HUES6 (cell line): Measurements from ENCODE around the gene AKR1E2.

Source experiments
- H3K27ac ChIP-seq: 2 replicates; pipeline ENCODE4 v1.7.0; 2013; ENCODE audit warnings: low read depth, mild to moderate bottlenecking, low read length, inconsistent platforms
- H3K27me3 ChIP-seq: 2 replicates; pipeline ENCODE4 v1.6.1; 2013; ENCODE audit warnings: low read length; ENCODE audit not compliant: control insufficient read depth, insufficient read depth
- H3K36me3 ChIP-seq: 2 replicates; pipeline ENCODE4 v1.6.1; 2013; ENCODE audit warnings: low read length; ENCODE audit not compliant: control insufficient read depth, insufficient read depth
- H3K4me1 ChIP-seq: 2 replicates; pipeline ENCODE4 v1.6.1; 2013; ENCODE audit warnings: low read length; ENCODE audit not compliant: control insufficient read depth, insufficient read depth
- H3K4me3 ChIP-seq: 2 replicates; pipeline ENCODE4 v1.5.1; 2013; ENCODE audit warnings: low read depth, low read length
- H3K9ac ChIP-seq: one replicate; pipeline ENCODE4 v1.6.1; 2013; ENCODE audit warnings: mild to moderate bottlenecking, low read length
- H3K9me3 ChIP-seq: 2 replicates; pipeline ENCODE4 v1.6.1; 2013; ENCODE audit warnings: low read depth, low read length; ENCODE audit not compliant: control insufficient read depth, insufficient read depth

AKR1E2 gene

DNA sequence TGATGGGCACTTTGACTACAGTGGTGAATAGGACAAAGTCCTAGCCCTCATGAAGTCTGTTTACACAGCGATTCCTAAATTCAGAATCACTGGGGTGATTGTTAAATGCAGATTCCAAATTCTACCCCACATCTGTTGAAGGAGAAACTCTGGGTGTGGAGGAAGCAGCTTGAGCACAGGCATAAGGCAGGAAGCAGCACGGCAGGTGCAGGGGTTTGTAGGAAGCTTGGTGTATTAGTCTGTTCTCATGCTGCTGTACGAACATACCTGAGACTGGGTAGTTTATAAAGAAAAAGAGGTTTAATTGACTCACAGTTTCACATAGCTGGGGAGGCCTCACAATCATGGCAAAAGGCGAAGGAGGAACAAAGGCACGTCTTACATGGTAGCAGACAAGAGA is 5.1 kb downstream of the AKR1E2 start:
- peaks cover 3% of the 10 kb centered on the region for H3K36me3 ChIP-seq
- H3K27me3 ChIP-seq = peaks cover 15% of the 10 kb centered on the region
- H3K9me3 ChIP-seq = no peaks in the 10 kb centered on the region
- H3K4me1 ChIP-seq = no peaks in the 10 kb centered on the region
- H3K4me3 ChIP-seq = no peak overlapping the region
- H3K27ac ChIP-seq = no peak overlapping the region
- H3K9ac ChIP-seq = no peak overlapping the region

DNA sequence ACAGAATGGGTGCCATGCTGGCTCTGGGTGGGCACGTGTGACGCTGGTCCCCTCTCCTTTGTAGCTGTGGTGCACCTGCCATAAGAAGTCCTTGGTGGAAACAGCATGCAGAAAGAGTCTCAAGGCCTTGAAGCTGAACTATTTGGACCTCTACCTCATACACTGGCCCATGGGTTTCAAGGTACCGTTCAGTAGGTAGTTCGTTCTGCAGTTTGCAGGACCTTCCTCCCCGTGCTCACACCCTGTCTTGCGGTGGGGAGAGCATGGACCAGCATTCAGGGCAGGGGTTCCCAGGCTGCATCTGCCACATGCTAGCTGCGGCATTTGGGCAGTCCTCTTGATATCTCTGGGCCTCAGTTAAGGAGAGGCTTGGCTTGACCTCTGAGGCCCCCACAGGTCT is 7.3 kb downstream of the AKR1E2 start:
- H3K36me3 ChIP-seq = peaks cover 8% of the 10 kb centered on the region

DNA sequence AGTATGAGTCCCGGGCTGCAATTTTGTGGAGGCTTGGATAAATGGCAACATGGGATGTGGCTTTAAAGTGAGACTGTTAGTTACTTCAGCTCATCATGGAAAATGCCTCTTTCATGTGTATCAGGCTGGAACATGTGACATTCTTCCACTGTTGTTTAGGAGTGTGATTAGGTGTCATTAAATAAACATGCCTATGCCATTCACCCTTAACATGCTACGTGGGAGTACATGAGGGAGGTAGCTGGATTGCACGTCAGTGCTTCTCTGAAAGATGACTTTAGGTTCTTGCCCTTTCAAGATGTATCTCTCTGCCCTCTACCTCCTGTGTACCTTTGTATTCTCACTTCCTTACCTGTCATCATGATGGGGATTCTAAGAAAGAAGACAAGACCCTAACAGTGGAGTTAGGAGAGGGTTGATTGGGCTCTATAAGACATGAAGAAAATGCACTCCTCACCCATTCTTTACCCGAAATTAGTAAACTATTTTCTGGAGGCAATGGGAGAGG is 8.9 kb downstream of the AKR1E2 start:
- Histone ChIP-seq H3K27ac (no peak overlapping the region), H3K9ac (no peak overlapping the region), H3K4me3 (no peak overlapping the region), H3K36me3 (peaks cover 8% of the 10 kb centered on the region), H3K4me1 (no peaks in the 10 kb centered on the region), H3K27me3 (no peaks in the 10 kb centered on the region), H3K9me3 (no peaks in the 10 kb centered on the region)

More for the DNA sequence above, 7.3 kb downstream of the AKR1E2 start:
- H3K27ac ChIP-seq = no peak overlapping the region
- no peaks in the 10 kb centered on the region for H3K9me3 ChIP-seq
- H3K9ac ChIP-seq = no peak overlapping the region
- H3K4me1 ChIP-seq = no peaks in the 10 kb centered on the region
- H3K4me3 ChIP-seq = no peak overlapping the region
- no peaks in the 10 kb centered on the region; the same call in 1 of the 2 replicates for H3K27me3 ChIP-seq

DNA sequence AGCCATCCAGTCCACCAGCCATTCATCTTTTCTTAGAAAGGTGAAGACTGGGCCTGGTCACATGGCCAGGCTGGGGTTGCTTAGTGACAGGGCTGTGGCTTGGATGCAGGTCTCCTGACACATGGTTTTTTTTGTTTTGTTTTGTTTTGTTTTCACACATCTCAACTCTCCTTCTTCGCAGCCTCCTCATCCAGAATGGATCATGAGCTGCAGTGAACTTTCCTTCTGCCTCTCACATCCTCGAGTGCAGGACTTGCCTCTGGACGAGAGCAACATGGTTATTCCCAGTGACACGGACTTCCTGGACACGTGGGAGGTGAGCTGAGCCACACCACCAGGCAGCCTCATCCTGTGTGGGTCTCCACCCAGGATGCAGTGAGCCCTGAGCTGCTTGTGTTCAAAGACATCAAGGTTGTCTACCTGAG is 9.5 kb downstream of the AKR1E2 start:
- Histone ChIP-seq H3K36me3 (peaks cover 8% of the 10 kb centered on the region), H3K27ac (no peak overlapping the region)

DNA sequence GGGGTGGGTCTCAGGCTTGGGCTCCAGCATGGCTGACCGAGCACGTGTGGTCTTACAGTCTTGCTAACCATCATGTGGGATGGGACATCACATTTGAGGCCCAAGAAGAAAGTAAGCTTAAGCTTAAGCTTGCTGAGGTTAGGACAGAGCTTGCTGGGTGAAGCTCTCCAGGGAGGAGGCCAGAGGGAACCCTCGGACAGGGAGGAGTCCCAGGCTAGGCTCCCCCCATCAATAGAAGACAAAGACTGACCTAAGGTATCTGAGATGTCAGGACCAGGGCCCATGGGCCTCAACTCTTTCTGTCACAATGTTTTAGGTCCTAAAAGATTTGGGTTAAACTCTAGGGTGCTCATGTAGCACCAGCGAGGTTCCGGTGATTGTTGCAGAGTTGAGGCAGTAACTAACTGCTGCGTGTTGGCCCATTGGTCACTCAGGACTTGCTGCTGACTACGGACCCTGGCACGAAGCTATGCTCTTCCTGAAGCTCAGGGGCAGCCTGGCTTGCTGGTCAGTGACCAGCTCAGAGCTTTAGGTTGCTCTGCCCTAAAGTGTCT is 10.5 kb downstream of the AKR1E2 start:
- H3K36me3 ChIP-seq = peaks cover 8% of the 10 kb centered on the region
- H3K27ac ChIP-seq = no peak overlapping the region
- H3K9ac ChIP-seq = no peak overlapping the region
- no peak overlapping the region for H3K4me3 ChIP-seq
- H3K4me1 ChIP-seq = no peaks in the 10 kb centered on the region
- H3K9me3 ChIP-seq = no peaks in the 10 kb centered on the region
- H3K27me3 ChIP-seq = no peaks in the 10 kb centered on the region

More for the DNA sequence above, 9.5 kb downstream of the AKR1E2 start:
- no peak overlapping the region for H3K4me3 ChIP-seq
- no peaks in the 10 kb centered on the region for H3K27me3 ChIP-seq
- no peaks in the 10 kb centered on the region for H3K9me3 ChIP-seq
- no peak overlapping the region for H3K9ac ChIP-seq
- H3K4me1 ChIP-seq = no peaks in the 10 kb centered on the region

- no peak overlapping the region for H3K9ac ChIP-seq
- H3K27me3 ChIP-seq = no peaks in the 10 kb centered on the region
- no peaks in the 10 kb centered on the region for H3K9me3 ChIP-seq
- no peak overlapping the region for H3K27ac ChIP-seq
- H3K4me3 ChIP-seq = no peak overlapping the region
- H3K36me3 ChIP-seq = peaks cover 8% of the 10 kb centered on the region
- H3K4me1 ChIP-seq = no peaks in the 10 kb centered on the region
Measured at GRCh38 chr10:4837551-4837950, 11.5 kb downstream of the AKR1E2 start.

- Histone ChIP-seq H3K27ac (no peak overlapping the region), H3K27me3 (no peaks in the 10 kb centered on the region), H3K9me3 (0 out of 2 replicates have a peak, but pooled peaks cover 4% of the 10 kb centered on the region), H3K9ac (no peak overlapping the region), H3K4me1 (no peaks in the 10 kb centered on the region), H3K36me3 (peaks cover 8% of the 10 kb centered on the region), H3K4me3 (no peak overlapping the region)
Measured at GRCh38 chr10:4838743-4839142, 12.7 kb downstream of the AKR1E2 start.

DNA sequence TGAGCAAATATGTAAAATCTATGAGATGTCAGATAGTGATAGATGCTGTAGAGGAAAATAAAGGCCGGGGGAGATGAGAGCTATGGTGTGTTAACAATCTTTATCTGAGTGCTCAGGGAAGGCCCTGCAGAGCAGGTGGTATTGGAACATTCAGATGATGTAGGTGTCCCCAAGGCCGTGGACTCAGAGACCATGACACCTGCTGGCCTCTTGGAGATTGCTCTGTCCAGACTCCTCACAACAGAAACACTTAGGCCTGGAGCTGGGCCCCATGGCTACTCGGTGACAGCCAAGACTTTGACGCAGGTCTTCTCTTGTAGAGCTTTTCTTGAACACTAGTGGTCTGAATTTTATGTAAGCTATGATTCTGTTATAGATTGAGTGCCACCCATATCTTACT is 13.3 kb downstream of the AKR1E2 start:
- Histone ChIP-seq H3K36me3 (peaks cover 8% of the 10 kb centered on the region), H3K9ac (no peak overlapping the region)

DNA sequence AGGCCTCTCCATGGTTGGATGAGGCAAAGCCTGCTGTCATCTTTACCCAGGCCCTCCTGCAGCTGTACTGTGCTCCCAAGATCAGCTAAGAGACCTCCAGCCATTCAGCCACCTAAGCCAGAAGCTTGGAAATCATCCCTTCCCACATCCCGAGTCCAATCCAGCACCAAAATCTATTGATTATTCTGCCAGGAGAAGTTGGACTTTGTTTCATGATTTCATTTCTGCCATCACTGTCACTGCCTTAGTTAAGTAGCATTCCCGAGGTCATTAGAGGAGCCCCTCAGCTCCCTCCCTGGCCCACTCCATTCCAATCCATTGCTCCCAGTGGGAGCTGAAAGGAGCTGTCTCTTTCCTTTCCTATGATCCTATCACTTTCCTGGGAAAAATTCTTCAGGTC is 14.1 kb downstream of the AKR1E2 start:
- Histone ChIP-seq H3K4me3 (no peak overlapping the region), H3K9me3 (0 out of 2 replicates have a peak, but pooled peaks cover 4% of the 10 kb centered on the region), H3K9ac (no peak overlapping the region), H3K4me1 (no peaks in the 10 kb centered on the region), H3K27me3 (no peaks in the 10 kb centered on the region), H3K27ac (no peak overlapping the region), H3K36me3 (peaks cover 8% of the 10 kb centered on the region)

More for the DNA sequence above, 13.3 kb downstream of the AKR1E2 start:
- Histone ChIP-seq H3K9me3 (0 out of 2 replicates have a peak, but pooled peaks cover 4% of the 10 kb centered on the region), H3K4me1 (no peaks in the 10 kb centered on the region), H3K27me3 (no peaks in the 10 kb centered on the region), H3K27ac (no peak overlapping the region), H3K4me3 (no peak overlapping the region)

- Histone ChIP-seq H3K9ac (no peak overlapping the region), H3K27me3 (no peaks in the 10 kb centered on the region), H3K4me1 (no peaks in the 10 kb centered on the region; the same call in 1 of the 2 replicates), H3K27ac (no peak overlapping the region), H3K36me3 (no peaks in the 10 kb centered on the region), H3K4me3 (no peak overlapping the region), H3K9me3 (peaks cover 6% of the 10 kb centered on the region; the same call in 1 of the 2 replicates)
Measured at GRCh38 chr10:4843525-4844180, 17.6 kb downstream of the AKR1E2 start.

GRCh38 chr10:4844864-4845263 is 18.9 kb downstream of the AKR1E2 start:
- H3K9ac ChIP-seq = no peak overlapping the region
- H3K27ac ChIP-seq = no peak overlapping the region
- H3K4me3 ChIP-seq = no peak overlapping the region
- H3K27me3 ChIP-seq = no peaks in the 10 kb centered on the region
- H3K36me3 ChIP-seq = no peaks in the 10 kb centered on the region
- peaks cover 6% of the 10 kb centered on the region; the same call in 1 of the 2 replicates for H3K9me3 ChIP-seq
- H3K4me1 ChIP-seq = peaks cover 1% of the 10 kb centered on the region; the same call in 1 of the 2 replicates
